Progenitor cell of endocrine pancreas (in vitro differentiated cells): ENCODE measurements around the gene RRAGA. TPM values are rescaled to one million over a fixed set of nuclear protein-coding genes. Genes with fewer than 3 reads are reported as not detected.
A peak's percentile ranks its signal among the peaks of the same experiment; 100 is the strongest.

Experiments
- DNase-seq: peaks from one replicate; pipeline ENCODE4 v3.0.0; 2021; ENCODE audit warnings: low spot score; ENCODE audit not compliant: unreplicated experiment
- H3K27ac Mint-ChIP-seq: 2 replicates; pipeline ENCODE4 v1.8.0; 2021; ENCODE audit warnings: mild to moderate bottlenecking, moderate library complexity, mixed read lengths
- H3K27me3 Mint-ChIP-seq: 2 replicates; pipeline ENCODE4 v1.8.0; 2021; ENCODE audit warnings: mixed read lengths
- H3K36me3 Mint-ChIP-seq: 2 replicates; pipeline ENCODE4 v1.8.0; 2022; ENCODE audit warnings: mixed read lengths; ENCODE audit not compliant: insufficient read depth
- H3K4me1 Mint-ChIP-seq: 2 replicates; pipeline ENCODE4 v1.8.0; 2021; ENCODE audit warnings: low read depth, mixed read lengths
- H3K4me3 Mint-ChIP-seq: 2 replicates; pipeline ENCODE4 v1.8.0; 2021; ENCODE audit warnings: low read depth, mild to moderate bottlenecking, moderate library complexity, mixed read lengths
- H3K9me3 Mint-ChIP-seq: 2 replicates; pipeline ENCODE4 v1.8.0; 2021; ENCODE audit warnings: low read depth, mixed read lengths
- total RNA-seq: library from RNA; stranded (reverse); gene quantifications from 2 replicates; pipeline ENCODE4 v1.2.1, GENCODE V29; 2021
- TF ChIP-seq, protein P1 (sequence below): fragments of 200-600 bp; sonication (generic); IDR thresholded peaks from one replicate; pipeline ENCODE4 v1.5.0; 2021; ENCODE audit warnings: antibody characterized with exemption, mild to moderate bottlenecking; ENCODE audit not compliant: unreplicated experiment

The RRAGA gene
- total RNA-seq, 1 donor from 2014 or later, result 53.3 TPM

DNA sequence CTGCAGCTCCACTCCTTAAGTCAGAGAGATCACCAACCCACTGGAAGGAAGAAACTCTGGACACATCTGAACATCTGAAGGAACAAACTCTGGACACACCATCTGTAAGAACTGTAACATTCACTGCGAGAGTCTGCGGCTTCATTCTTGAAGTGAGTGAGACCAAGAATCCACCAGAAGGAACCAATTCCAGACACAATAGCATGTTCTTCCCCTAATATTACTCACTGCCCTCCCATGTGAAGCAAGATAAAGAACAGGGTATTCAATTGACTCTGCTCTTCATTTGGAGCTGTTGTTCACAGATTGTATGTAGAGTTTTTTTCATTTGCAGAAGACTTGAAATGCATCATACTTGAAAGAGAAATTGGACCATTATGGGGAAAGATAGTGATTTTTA, 27.0 kb upstream of the RRAGA start:
- Mint-ChIP-seq H3K36me3 (no peaks in the 10 kb centered on the region), H3K4me3 (no peak overlapping the region), H3K4me1 (no peaks in the 10 kb centered on the region), H3K27me3 (no peaks in the 10 kb centered on the region), H3K9me3 (no peaks in the 10 kb centered on the region), H3K27ac (no peak overlapping the region)
- TF ChIP-seq, protein P1, sequence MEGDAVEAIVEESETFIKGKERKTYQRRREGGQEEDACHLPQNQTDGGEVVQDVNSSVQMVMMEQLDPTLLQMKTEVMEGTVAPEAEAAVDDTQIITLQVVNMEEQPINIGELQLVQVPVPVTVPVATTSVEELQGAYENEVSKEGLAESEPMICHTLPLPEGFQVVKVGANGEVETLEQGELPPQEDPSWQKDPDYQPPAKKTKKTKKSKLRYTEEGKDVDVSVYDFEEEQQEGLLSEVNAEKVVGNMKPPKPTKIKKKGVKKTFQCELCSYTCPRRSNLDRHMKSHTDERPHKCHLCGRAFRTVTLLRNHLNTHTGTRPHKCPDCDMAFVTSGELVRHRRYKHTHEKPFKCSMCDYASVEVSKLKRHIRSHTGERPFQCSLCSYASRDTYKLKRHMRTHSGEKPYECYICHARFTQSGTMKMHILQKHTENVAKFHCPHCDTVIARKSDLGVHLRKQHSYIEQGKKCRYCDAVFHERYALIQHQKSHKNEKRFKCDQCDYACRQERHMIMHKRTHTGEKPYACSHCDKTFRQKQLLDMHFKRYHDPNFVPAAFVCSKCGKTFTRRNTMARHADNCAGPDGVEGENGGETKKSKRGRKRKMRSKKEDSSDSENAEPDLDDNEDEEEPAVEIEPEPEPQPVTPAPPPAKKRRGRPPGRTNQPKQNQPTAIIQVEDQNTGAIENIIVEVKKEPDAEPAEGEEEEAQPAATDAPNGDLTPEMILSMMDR, result no peak
- no peak for DNase-seq

GRCh38 chr9:19023078-19023477, 26.1 kb upstream of the RRAGA start:
- Mint-ChIP-seq H3K9me3 (no peaks in the 10 kb centered on the region), H3K4me3 (no peak overlapping the region), H3K27me3 (no peaks in the 10 kb centered on the region), H3K27ac (no peak overlapping the region), H3K36me3 (no peaks in the 10 kb centered on the region), H3K4me1 (no peaks in the 10 kb centered on the region)
- no peak for DNase-seq
- TF ChIP-seq, protein P1, result no peak

- H3K9me3 Mint-ChIP-seq, result no peaks in the 10 kb centered on the region
- no peaks in the 10 kb centered on the region for H3K4me1 Mint-ChIP-seq
- TF ChIP-seq, protein P1, result no peak
- no peak for DNase-seq
- H3K4me3 Mint-ChIP-seq, result no peak overlapping the region
- H3K27ac Mint-ChIP-seq, result no peak overlapping the region
- H3K27me3 Mint-ChIP-seq, result peaks cover 8% of the 10 kb centered on the region
- H3K36me3 Mint-ChIP-seq, result no peaks in the 10 kb centered on the region
Observed at GRCh38 chr9:19026375-19026774, 22.9 kb upstream of the RRAGA start.

DNA sequence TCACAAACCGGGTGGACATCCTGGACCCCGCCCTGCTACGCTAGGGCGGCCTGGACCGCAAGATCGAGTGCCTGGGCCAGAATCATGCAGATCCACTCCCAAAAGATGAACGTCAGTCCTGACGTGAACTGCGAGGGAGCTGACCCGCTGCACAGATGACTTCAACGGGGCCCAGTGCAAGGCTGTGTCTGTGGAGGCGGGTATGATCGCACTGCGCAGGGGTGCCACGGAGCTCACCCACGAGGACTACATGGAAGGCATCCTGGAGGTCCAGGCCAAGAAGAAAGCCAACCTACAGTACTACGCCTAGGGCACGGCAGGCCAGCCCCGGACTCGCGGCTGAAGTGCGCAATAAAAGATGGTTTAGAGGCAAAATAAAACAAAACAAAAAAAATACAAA, 21.4 kb upstream of the RRAGA start:
- Mint-ChIP-seq H3K27ac (no peak overlapping the region), H3K27me3 (peaks cover 8% of the 10 kb centered on the region), H3K4me3 (no peak overlapping the region), H3K4me1 (no peaks in the 10 kb centered on the region), H3K9me3 (no peaks in the 10 kb centered on the region), H3K36me3 (no peaks in the 10 kb centered on the region)
- DNase-seq, result no peak
- TF ChIP-seq, protein P1, result no peak

- no peaks in the 10 kb centered on the region for H3K9me3 Mint-ChIP-seq
- TF ChIP-seq, protein P1, result peak; percentile 80
- H3K4me3 Mint-ChIP-seq, result no peak overlapping the region
- no peak for DNase-seq
- H3K36me3 Mint-ChIP-seq, result no peaks in the 10 kb centered on the region
- no peak overlapping the region for H3K27ac Mint-ChIP-seq
- peaks cover 8% of the 10 kb centered on the region for H3K27me3 Mint-ChIP-seq
- H3K4me1 Mint-ChIP-seq, result no peaks in the 10 kb centered on the region
Observed at GRCh38 chr9:19028835-19029451, 20.3 kb upstream of the RRAGA start.
